HEK293 (cell line): ENCODE data around the gene SUMF1.

Source experiments
- CTCF ChIA-PET: fragments of 350-600 bp; formaldehyde crosslinking; extraction: SDS; loops from one replicate; lab custom pipeline; 2021; ENCODE audit warnings: antibody characterized with exemption; lab: Yijun Ruan, JAX
- POLR2A ChIA-PET: fragments of 300-600 bp; formaldehyde crosslinking; extraction: SDS; loops from one replicate; lab custom pipeline; 2020; ENCODE audit warnings: antibody characterized with exemption, inconsistent platforms; lab: Yijun Ruan, JAX
- H3K27ac ChIP-seq: fragments of 200-500 bp; sonication (Bioruptor generic); 2 replicates; pipeline ENCODE4 v1.5.1; 2014; ENCODE audit warnings: low read depth, low read length, control low read depth, inconsistent platforms; ENCODE audit errors: extremely low read depth
- H3K36me3 ChIP-seq, 2 experiments: fragments of 200-500 bp in 1 of 2; sonication (Bioruptor generic) in 1 of 2; 1 replicate in 1 of 2; 2 replicates in 1 of 2; pipeline ENCODE4 v1.5.1; 2014 to 2017; ENCODE audit warnings: inconsistent platforms in 2 of 2, low read length in 2 of 2; ENCODE audit not compliant: control insufficient read depth in 2 of 2, insufficient read depth in 1 of 2
- H3K4me1 ChIP-seq: fragments of 200-500 bp; sonication (Bioruptor generic); 2 replicates; pipeline ENCODE4 v1.5.1; 2014; ENCODE audit warnings: mild to moderate bottlenecking, low read length, inconsistent platforms; ENCODE audit not compliant: control insufficient read depth, insufficient read depth
- H3K4me3 ChIP-seq: 2 replicates; pipeline ENCODE4 v1.5.1; 2011; ENCODE audit warnings: low read depth, mild to moderate bottlenecking, control low read depth, low read length, moderate library complexity
- H3K9me3 ChIP-seq: fragments of 200-500 bp; sonication (Bioruptor generic); 2 replicates; pipeline ENCODE4 v1.5.1; 2014; ENCODE audit warnings: low read depth, low read length, inconsistent platforms; ENCODE audit not compliant: control insufficient read depth, insufficient read depth
- CTCF ChIP-seq: fragments of 450-650 bp; formaldehyde crosslinking; IDR thresholded peaks from 2 replicates; pipeline ENCODE4 v1.5.1; 2016; ENCODE audit warnings: missing biosample characterization, missing genetic modification characterization
- HOXA7 ChIP-seq: sonication (generic); formaldehyde crosslinking; IDR thresholded peaks from 2 replicates; pipeline ENCODE4 v1.8.1; 2022; ENCODE audit warnings: missing genetic modification reagents, borderline replicate concordance
- KLF1 ChIP-seq: fragments of 450-650 bp; formaldehyde crosslinking; IDR thresholded peaks from 2 replicates; pipeline ENCODE4 v1.5.1; 2016; ENCODE audit warnings: missing biosample characterization, missing genetic modification characterization
- OSR2 ChIP-seq: fragments of 450-650 bp; formaldehyde crosslinking; IDR thresholded peaks from 2 replicates; pipeline ENCODE4 v1.5.1; 2016; ENCODE audit warnings: missing biosample characterization, missing genetic modification characterization
- OVOL3 ChIP-seq: fragments of 450-650 bp; formaldehyde crosslinking; IDR thresholded peaks from 2 replicates; pipeline ENCODE4 v1.5.1; 2016; ENCODE audit warnings: missing biosample characterization, missing genetic modification characterization
- PRDM6 ChIP-seq: fragments of 450-650 bp; formaldehyde crosslinking; IDR thresholded peaks from 2 replicates; pipeline ENCODE4 v1.5.1; 2017; ENCODE audit warnings: missing biosample characterization, missing genetic modification characterization
- TCF7L2 ChIP-seq: IDR thresholded peaks from 2 replicates; pipeline ENCODE4 v1.6.1; 2011; ENCODE audit warnings: low read depth, mild to moderate bottlenecking, inconsistent platforms, low read length, moderate library complexity, borderline replicate concordance
- ZBTB44 ChIP-seq: fragments of 450-650 bp; IDR thresholded peaks from 2 replicates; pipeline ENCODE4 v1.5.1; 2018; ENCODE audit warnings: missing biosample characterization, mild to moderate bottlenecking, missing genetic modification characterization
- ZNF16 ChIP-seq: fragments of 450-650 bp; formaldehyde crosslinking; IDR thresholded peaks from 2 replicates; pipeline ENCODE4 v1.5.1; 2016; ENCODE audit warnings: low read depth, missing biosample characterization, missing genetic modification characterization
- ZNF292 ChIP-seq: fragments of 450-650 bp; formaldehyde crosslinking; IDR thresholded peaks from 2 replicates; pipeline ENCODE4 v1.5.1; 2016; ENCODE audit warnings: low read depth, missing biosample characterization, missing genetic modification characterization, borderline replicate concordance
- ZNF335 ChIP-seq: fragments of 450-650 bp; formaldehyde crosslinking; conservative IDR thresholded peaks from 2 replicates; pipeline ENCODE4 v1.5.1; 2016; ENCODE audit warnings: missing biosample characterization, missing genetic modification characterization
- ZNF433 ChIP-seq: fragments of 450-650 bp; formaldehyde crosslinking; IDR thresholded peaks from 2 replicates; pipeline ENCODE4 v1.5.1; 2016; ENCODE audit warnings: missing biosample characterization, missing genetic modification characterization, low read depth
- ZNF449 ChIP-seq: fragments of 450-650 bp; formaldehyde crosslinking; IDR thresholded peaks from 2 replicates; pipeline ENCODE4 v1.5.1; 2017; ENCODE audit warnings: missing biosample characterization, mild to moderate bottlenecking, missing genetic modification characterization, moderate library complexity
- ZNF501 ChIP-seq: fragments of 450-650 bp; formaldehyde crosslinking; IDR thresholded peaks from 2 replicates; pipeline ENCODE4 v1.5.1; 2016; ENCODE audit warnings: missing biosample characterization, missing genetic modification characterization
- ZNF510 ChIP-seq: fragments of 450-650 bp; formaldehyde crosslinking; IDR thresholded peaks from 2 replicates; pipeline ENCODE4 v1.5.1; 2018; ENCODE audit warnings: mild to moderate bottlenecking, missing genetic modification characterization, missing biosample characterization; ENCODE audit not compliant: insufficient replicate concordance
- ZNF544 ChIP-seq: fragments of 450-650 bp; formaldehyde crosslinking; IDR thresholded peaks from 2 replicates; pipeline ENCODE4 v1.5.0; 2017; ENCODE audit warnings: missing biosample characterization, missing genetic modification characterization
- ZNF560 ChIP-seq: fragments of 450-650 bp; formaldehyde crosslinking; IDR thresholded peaks from 2 replicates; pipeline ENCODE4 v1.5.1; 2017; ENCODE audit warnings: missing biosample characterization, missing genetic modification characterization, borderline replicate concordance
- ZNF585B ChIP-seq: fragments of 450-650 bp; formaldehyde crosslinking; IDR thresholded peaks from 2 replicates; pipeline ENCODE4 v1.5.1; 2016; ENCODE audit warnings: missing biosample characterization, missing genetic modification characterization
- ZNF626 ChIP-seq: fragments of 450-650 bp; sonication (Bioruptor Pico); formaldehyde crosslinking; IDR thresholded peaks from 2 replicates; pipeline ENCODE4 v1.5.1; 2018; ENCODE audit warnings: missing biosample characterization, missing genetic modification characterization, inconsistent platforms
- ZNF660 ChIP-seq: fragments of 450-650 bp; IDR thresholded peaks from 2 replicates; pipeline ENCODE4 v1.5.1; 2018; ENCODE audit warnings: missing biosample characterization, mild to moderate bottlenecking, missing genetic modification characterization
- ZNF747 ChIP-seq: fragments of 450-650 bp; formaldehyde crosslinking; IDR thresholded peaks from 2 replicates; pipeline ENCODE4 v1.5.1; 2016; ENCODE audit warnings: missing biosample characterization, missing genetic modification characterization
- ZNF776 ChIP-seq: fragments of 450-650 bp; formaldehyde crosslinking; IDR thresholded peaks from 2 replicates; pipeline ENCODE4 v1.5.0; 2017; ENCODE audit warnings: missing biosample characterization, missing genetic modification characterization, borderline replicate concordance
- ZNF777 ChIP-seq: fragments of 450-650 bp; formaldehyde crosslinking; IDR thresholded peaks from 2 replicates; pipeline ENCODE4 v1.5.1; 2017; ENCODE audit warnings: missing biosample characterization, missing genetic modification characterization, borderline replicate concordance
- ZNF830 ChIP-seq: fragments of 450-650 bp; IDR thresholded peaks from 2 replicates; pipeline ENCODE4 v1.5.0; 2018; ENCODE audit warnings: missing biosample characterization, missing genetic modification characterization, low read depth, mild to moderate bottlenecking, moderate library complexity
- ZXDB ChIP-seq: fragments of 450-650 bp; formaldehyde crosslinking; IDR thresholded peaks from 2 replicates; pipeline ENCODE4 v1.5.1; 2016; ENCODE audit warnings: missing biosample characterization, missing genetic modification characterization

SUMF1 gene

GRCh38 chr3:4410606-4411005 lies 56.5 kb downstream of the SUMF1 start:
- CTCF ChIA-PET, result no interaction called here
- TF ChIP-seq PRDM6 (tag by site-specific recombination) (no peak), OSR2 (tag by site-specific recombination) (no peak), ZNF747 (tag by site-specific recombination) (no peak), CTCF (tag by site-specific recombination) (no peak), TCF7L2 (no peak), ZNF830 (tag by site-specific recombination) (no peak), ZNF626 (tag by site-specific recombination) (no peak)
- Histone ChIP-seq H3K27ac (no peak overlapping the region), H3K4me3 (no peak overlapping the region), H3K4me1 (no peaks in the 10 kb centered on the region), H3K9me3 (no peaks in the 10 kb centered on the region), H3K36me3 (peaks cover 0 to 3% of the 10 kb centered on the region in 2 experiments; a peak in 2 of 3 replicates)
- POLR2A ChIA-PET, result no interaction called here

GRCh38 chr3:4409971-4410573 lies 57.0 kb downstream of the SUMF1 start:
- peaks cover 0 to 3% of the 10 kb centered on the region in 2 experiments; a peak in 2 of 3 replicates for H3K36me3 ChIP-seq
- POLR2A ChIA-PET, result no interaction called here
- no peaks in the 10 kb centered on the region for H3K9me3 ChIP-seq
- TF ChIP-seq ZNF560 (tag by site-specific recombination), result no peak
- TF ChIP-seq ZNF585B, result no peak
- no peak for TF ChIP-seq HOXA7 (CRISPR knock-in tag)
- TF ChIP-seq ZNF449 (tag by site-specific recombination), result no peak
- CTCF ChIA-PET, result no interaction called here
- no peaks in the 10 kb centered on the region for H3K4me1 ChIP-seq
- no peak overlapping the region for H3K4me3 ChIP-seq
- H3K27ac ChIP-seq, result no peak overlapping the region

GRCh38 chr3:4409415-4409814 lies 57.7 kb downstream of the SUMF1 start:
- ChIA-PET POLR2A (no interaction called here), CTCF (interaction anchor here (1.0 kb wide), 1 partner anchor 12 kb away, joined by 4 read pairs; no protein-coding TSS in a partner anchor)
- H3K4me3 ChIP-seq, result no peak overlapping the region
- no peaks in the 10 kb centered on the region for H3K9me3 ChIP-seq
- no peak overlapping the region for H3K27ac ChIP-seq
- H3K36me3 ChIP-seq, result peaks cover 0 to 3% of the 10 kb centered on the region in 2 experiments; a peak in 2 of 3 replicates
- no peaks in the 10 kb centered on the region for H3K4me1 ChIP-seq
- TF ChIP-seq KLF1 (tag by site-specific recombination) (no peak), ZXDB (tag by site-specific recombination) (no peak), ZNF335 (no peak), ZNF16 (tag by site-specific recombination) (no peak), ZBTB44 (tag by site-specific recombination) (no peak), ZNF433 (tag by site-specific recombination) (no peak), ZNF292 (no peak), ZNF776 (tag by site-specific recombination) (no peak), ZNF660 (tag by site-specific recombination) (no peak), ZNF777 (tag by site-specific recombination) (no peak), ZNF510 (tag by site-specific recombination) (no peak), ZNF501 (tag by site-specific recombination) (no peak), ZNF544 (tag by site-specific recombination) (no peak), OVOL3 (tag by site-specific recombination) (no peak)
